Stimulated activated naive B cell treated with anti-CD40 and anti-IgM and Interleukin-4, amounts not matched to agents 10 μg/mL and 1 μg/mL and 100 μg/mL, for 72 hours (primary cell): ENCODE results near the gene PPP5C.
"Not testable (repeated sequence)": the region's sequence is repeated elsewhere in the genome, so short reads cannot be mapped to it uniquely, and the experiment has no call there.

Experiments
- ATAC-seq, 2 donors: fragments of 150-1000 bp; cut with Tn5 transposase; replicated peaks; 2 replicates each; pipeline ENCODE4 v1.10.0; 2021; ENCODE audit warnings: moderate library complexity in 1 of 2
- DNase-seq: peaks from one replicate; pipeline ENCODE4 v3.0.0; 2021
- H3K27ac Mint-ChIP-seq: one replicate; pipeline ENCODE4 v1.8.0; 2022; ENCODE audit warnings: mild to moderate bottlenecking, mixed read lengths
- H3K27me3 Mint-ChIP-seq, 2 donors: one replicate each; pipeline ENCODE4 v1.8.0; 2022; ENCODE audit warnings: mixed read lengths in 2 of 2
- H3K36me3 Mint-ChIP-seq, 2 donors: one replicate each; pipeline ENCODE4 v1.8.0; 2022; ENCODE audit warnings: mixed read lengths in 2 of 2, mild to moderate bottlenecking in 1 of 2
- H3K4me1 Mint-ChIP-seq, 2 donors: one replicate each; pipeline ENCODE4 v1.8.0; 2022; ENCODE audit warnings: mixed read lengths in 2 of 2, mild to moderate bottlenecking in 1 of 2
- H3K4me3 Mint-ChIP-seq, 2 donors: one replicate each; pipeline ENCODE4 v1.8.0; 2022; ENCODE audit warnings: mild to moderate bottlenecking in 2 of 2, mixed read lengths in 2 of 2, moderate library complexity in 1 of 2
- H3K9me3 Mint-ChIP-seq, 2 donors: one replicate each; pipeline ENCODE4 v1.8.0; 2022; ENCODE audit warnings: mixed read lengths in 2 of 2, mild to moderate bottlenecking in 1 of 2

Gene PPP5C

GRCh38 chr19:46426506-46427162, 79.7 kb downstream of the PPP5C start:
- Mint-ChIP-seq H3K27ac (peak overlapping the region; percentile 84), H3K27me3 (peaks cover 70 to 90% of the 10 kb centered on the region in 2 donors), H3K9me3 (no peaks in the 10 kb centered on the region), H3K36me3 (peaks cover 0 to 2% of the 10 kb centered on the region in 2 donors), H3K4me1 (peaks cover 22 to 25% of the 10 kb centered on the region in 2 donors), H3K4me3 (peak overlapping the region; percentile 84 to 85)
- DNase-seq (peak; percentile 43), ATAC-seq (peak; percentile 73 to 75)

GRCh38 chr19:46427518-46428045, 80.7 kb downstream of the PPP5C start:
- no peaks in the 10 kb centered on the region for H3K9me3 Mint-ChIP-seq
- ATAC-seq (no peak), DNase-seq (no peak)
- no peak overlapping the region for H3K27ac Mint-ChIP-seq
- H3K36me3 Mint-ChIP-seq: peaks cover 0 to 2% of the 10 kb centered on the region in 2 donors
- peaks cover 69 to 94% of the 10 kb centered on the region in 2 donors for H3K27me3 Mint-ChIP-seq
- peak overlapping the region in 1 of 2 donors; percentile 84 for H3K4me3 Mint-ChIP-seq
- peaks cover 22 to 25% of the 10 kb centered on the region in 2 donors for H3K4me1 Mint-ChIP-seq

GRCh38 chr19:46428239-46429135, 81.6 kb downstream of the PPP5C start, which contains the start of gene PNMA8C:
PNMA8C (minus strand) TSS chr19:46428936; CDS start chr19:46428359, 577 bp downstream.
- Mint-ChIP-seq H3K36me3 (peaks cover 0 to 2% of the 10 kb centered on the region in 2 donors), H3K27me3 (peaks cover 65 to 87% of the 10 kb centered on the region in 2 donors), H3K4me1 (peaks cover 22 to 25% of the 10 kb centered on the region in 2 donors), H3K4me3 (peak within 1 kb of the TSS; percentile 79 to 86), H3K27ac (peak within 1 kb of the TSS; percentile 88), H3K9me3 (no peaks in the 10 kb centered on the region)
- DNase-seq: peak; percentile 43
- ATAC-seq: peak; percentile 68 to 75

- no peak for ATAC-seq
- Mint-ChIP-seq H3K4me3 (no peak overlapping the region), H3K4me1 (peaks cover 22 to 25% of the 10 kb centered on the region in 2 donors), H3K27ac (no peak overlapping the region), H3K36me3 (peaks cover 0 to 2% of the 10 kb centered on the region in 2 donors), H3K27me3 (peaks cover 67 to 84% of the 10 kb centered on the region in 2 donors), H3K9me3 (no peaks in the 10 kb centered on the region)
- no peak for DNase-seq
Observed at GRCh38 chr19:46429999-46430398, 83.1 kb downstream of the PPP5C start.

- H3K27ac Mint-ChIP-seq: no peak overlapping the region
- H3K9me3 Mint-ChIP-seq: no peaks in the 10 kb centered on the region
- DNase-seq (no peak), ATAC-seq (peak in 1 of 2 donors; percentile 21)
- H3K4me1 Mint-ChIP-seq: peaks cover 14 to 15% of the 10 kb centered on the region in 2 donors
- H3K4me3 Mint-ChIP-seq: no peak overlapping the region
- peaks cover 56 to 71% of the 10 kb centered on the region in 2 donors for H3K27me3 Mint-ChIP-seq
- peaks cover 0 to 1% of the 10 kb centered on the region in 2 donors for H3K36me3 Mint-ChIP-seq
Observed at GRCh38 chr19:46431824-46432223, 84.9 kb downstream of the PPP5C start.

- H3K36me3 Mint-ChIP-seq, H3K9me3 Mint-ChIP-seq, ATAC-seq, H3K4me1 Mint-ChIP-seq, H3K4me3 Mint-ChIP-seq, H3K27ac Mint-ChIP-seq, DNase-seq: not testable (repeated sequence)
- H3K27me3 Mint-ChIP-seq: peaks cover 39 to 55% of the 10 kb centered on the region in 2 donors
Observed at GRCh38 chr19:46433470-46433869, 86.6 kb downstream of the PPP5C start.

GRCh38 chr19:46435009-46435408, 88.1 kb downstream of the PPP5C start:
- DNase-seq (no peak), ATAC-seq (no peak)
- Mint-ChIP-seq H3K9me3 (no peaks in the 10 kb centered on the region), H3K27me3 (peaks cover 27 to 39% of the 10 kb centered on the region in 2 donors), H3K36me3 (no peaks in the 10 kb centered on the region), H3K4me1 (no peaks in the 10 kb centered on the region), H3K27ac (no peak overlapping the region), H3K4me3 (no peak overlapping the region)

GRCh38 chr19:46435689-46436088, 88.8 kb downstream of the PPP5C start:
- not testable (repeated sequence) for ATAC-seq, H3K9me3 Mint-ChIP-seq, H3K4me1 Mint-ChIP-seq, H3K4me3 Mint-ChIP-seq, H3K36me3 Mint-ChIP-seq, H3K27ac Mint-ChIP-seq, DNase-seq
- peaks cover 20 to 33% of the 10 kb centered on the region in 2 donors for H3K27me3 Mint-ChIP-seq
